Measurements from ENCODE around the gene CD9.

The CD9 gene

GRCh38 chr12:6279631-6280030 is 79.4 kb downstream of the CD9 start:
- Histone ChIP-seq H3K9me3 (ENCODE audit: control insufficient read depth, insufficient read depth, low read length) (no peaks in the 10 kb centered on the region), H3K36me3 (ENCODE audit: control insufficient read depth, insufficient read depth, low read length) (no peaks in the 10 kb centered on the region), H3K9ac (ENCODE audit: low read depth, low read length) (no peak overlapping the region), H3K4me3 (ENCODE audit: low read depth, low read length) (no peak overlapping the region), H3K27me3 (ENCODE audit: control insufficient read depth, insufficient read depth, low read length) (no peaks in the 10 kb centered on the region), H3K27ac (ENCODE audit: low read depth, low read length) (peak overlapping the region; percentile 84), H3K4me1 (ENCODE audit: control insufficient read depth, insufficient read depth, low read length) (peaks cover 25% of the 10 kb centered on the region)

DNA sequence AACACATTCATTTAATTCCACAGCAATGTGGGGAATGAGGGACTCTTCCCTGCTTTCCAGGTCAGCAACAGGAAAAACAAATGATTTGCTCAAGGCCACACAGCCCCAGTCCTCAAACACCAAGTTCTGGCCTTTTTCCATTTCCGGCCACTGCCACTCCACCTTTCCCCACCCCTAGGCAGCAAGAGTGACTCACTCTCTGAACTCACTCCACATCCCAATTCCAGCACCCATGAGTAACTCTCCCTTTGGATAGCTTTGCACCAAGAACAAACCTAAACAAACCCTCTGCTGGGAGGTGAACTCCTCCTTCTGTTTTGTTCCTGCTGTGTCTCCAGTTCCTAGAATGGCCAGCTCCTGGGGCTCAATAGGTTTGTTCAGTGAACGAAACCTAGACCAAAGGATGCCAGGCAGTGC is 79.9 kb downstream of the CD9 start:
- no peaks in the 10 kb centered on the region for H3K36me3 ChIP-seq (ENCODE audit: control insufficient read depth, insufficient read depth, low read length)
- H3K9ac ChIP-seq (ENCODE audit: low read depth, low read length), result no peak overlapping the region
- H3K4me3 ChIP-seq (ENCODE audit: low read depth, low read length), result no peak overlapping the region
- peak overlapping the region; percentile 84 for H3K27ac ChIP-seq (ENCODE audit: low read depth, low read length)
- H3K9me3 ChIP-seq (ENCODE audit: control insufficient read depth, insufficient read depth, low read length), result no peaks in the 10 kb centered on the region
- H3K4me1 ChIP-seq (ENCODE audit: control insufficient read depth, insufficient read depth, low read length), result peaks cover 25% of the 10 kb centered on the region
- H3K27me3 ChIP-seq (ENCODE audit: control insufficient read depth, insufficient read depth, low read length), result no peaks in the 10 kb centered on the region

DNA sequence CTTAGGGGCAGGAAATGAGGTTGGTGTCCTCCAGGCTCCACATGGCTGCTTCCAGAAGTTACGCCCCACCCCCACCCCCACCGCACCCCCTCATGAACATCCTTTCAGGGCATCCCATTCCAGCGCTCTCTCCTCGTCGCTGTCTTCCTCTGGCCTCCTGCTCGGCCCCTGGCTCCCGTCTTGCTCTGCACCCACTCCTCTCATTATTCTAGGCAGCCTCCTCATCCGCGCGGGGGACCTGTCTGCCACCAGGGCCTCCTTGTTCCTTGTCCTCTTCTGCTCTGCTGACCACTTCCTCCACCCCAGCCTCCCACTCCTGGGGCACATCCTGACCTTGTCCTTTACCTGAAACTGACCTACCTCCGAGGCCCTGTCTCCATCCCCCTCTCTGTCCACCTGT is 80.5 kb downstream of the CD9 start:
- Histone ChIP-seq H3K4me3 (ENCODE audit: low read depth, low read length) (no peak overlapping the region), H3K9ac (ENCODE audit: low read depth, low read length) (no peak overlapping the region), H3K27me3 (ENCODE audit: control insufficient read depth, insufficient read depth, low read length) (no peaks in the 10 kb centered on the region), H3K27ac (ENCODE audit: low read depth, low read length) (peak overlapping the region; percentile 84), H3K36me3 (ENCODE audit: control insufficient read depth, insufficient read depth, low read length) (no peaks in the 10 kb centered on the region), H3K4me1 (ENCODE audit: control insufficient read depth, insufficient read depth, low read length) (peaks cover 25% of the 10 kb centered on the region), H3K9me3 (ENCODE audit: control insufficient read depth, insufficient read depth, low read length) (no peaks in the 10 kb centered on the region)

DNA sequence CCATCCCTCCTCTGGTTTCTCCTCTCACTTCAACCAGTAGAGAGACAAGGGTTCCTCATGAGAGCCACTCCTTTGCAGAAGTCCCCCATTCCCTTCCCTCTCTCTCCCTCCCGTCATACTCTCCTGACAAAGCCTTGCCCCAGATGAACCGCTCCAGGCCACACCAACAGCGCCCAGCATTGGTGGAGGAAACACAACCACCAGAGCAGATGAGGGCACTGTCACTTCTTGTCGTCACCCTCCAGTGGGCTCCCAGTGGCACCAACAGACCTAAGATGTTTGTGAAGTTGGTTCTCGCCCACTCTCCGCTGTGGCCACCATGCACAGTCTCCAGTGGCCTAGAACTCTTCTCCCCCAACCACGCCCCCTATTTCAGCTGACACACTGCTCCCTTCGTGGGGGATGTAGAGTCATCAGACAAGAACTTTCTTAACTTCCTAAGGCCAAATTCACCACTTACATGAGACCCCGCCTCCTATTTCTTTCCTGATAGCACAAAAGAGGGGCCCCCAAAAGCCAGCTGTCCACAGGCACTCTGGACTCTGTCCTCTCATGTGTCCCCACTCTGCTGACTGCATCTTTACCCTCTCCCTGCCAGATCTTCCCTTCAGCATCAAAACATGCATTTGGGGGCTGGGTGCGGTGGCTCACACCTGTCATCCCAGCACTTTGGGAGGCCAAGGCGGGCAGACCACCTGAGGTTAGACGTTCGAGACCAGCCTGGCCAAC is 81.0 kb downstream of the CD9 start:
- Histone ChIP-seq H3K9me3 (ENCODE audit: control insufficient read depth, insufficient read depth, low read length) (no peaks in the 10 kb centered on the region), H3K27ac (ENCODE audit: low read depth, low read length) (no peak overlapping the region), H3K4me1 (ENCODE audit: control insufficient read depth, insufficient read depth, low read length) (peaks cover 25% of the 10 kb centered on the region), H3K9ac (ENCODE audit: low read depth, low read length) (no peak overlapping the region), H3K27me3 (ENCODE audit: control insufficient read depth, insufficient read depth, low read length) (no peaks in the 10 kb centered on the region), H3K4me3 (ENCODE audit: low read depth, low read length) (no peak overlapping the region), H3K36me3 (ENCODE audit: control insufficient read depth, insufficient read depth, low read length) (no peaks in the 10 kb centered on the region)

- Histone ChIP-seq H3K36me3 (ENCODE audit: control insufficient read depth, insufficient read depth, low read length) (no peaks in the 10 kb centered on the region), H3K4me3 (ENCODE audit: low read depth, low read length) (no peak overlapping the region), H3K4me1 (ENCODE audit: control insufficient read depth, insufficient read depth, low read length) (peaks cover 22% of the 10 kb centered on the region), H3K9ac (ENCODE audit: low read depth, low read length) (no peak overlapping the region), H3K27ac (ENCODE audit: low read depth, low read length) (no peak overlapping the region), H3K9me3 (ENCODE audit: control insufficient read depth, insufficient read depth, low read length) (no peaks in the 10 kb centered on the region), H3K27me3 (ENCODE audit: control insufficient read depth, insufficient read depth, low read length) (no peaks in the 10 kb centered on the region)
Observed at GRCh38 chr12:6282453-6282840, 82.2 kb downstream of the CD9 start.

GRCh38 chr12:6284273-6284672 is 84.1 kb downstream of the CD9 start:
- H3K27me3 ChIP-seq (ENCODE audit: control insufficient read depth, insufficient read depth, low read length), result no peaks in the 10 kb centered on the region
- H3K4me1 ChIP-seq (ENCODE audit: control insufficient read depth, insufficient read depth, low read length), result peaks cover 14% of the 10 kb centered on the region
- no peak overlapping the region for H3K4me3 ChIP-seq (ENCODE audit: low read depth, low read length)
- H3K9ac ChIP-seq (ENCODE audit: low read depth, low read length), result no peak overlapping the region
- no peak overlapping the region for H3K27ac ChIP-seq (ENCODE audit: low read depth, low read length)
- no peaks in the 10 kb centered on the region for H3K9me3 ChIP-seq (ENCODE audit: control insufficient read depth, insufficient read depth, low read length)
- no peaks in the 10 kb centered on the region for H3K36me3 ChIP-seq (ENCODE audit: control insufficient read depth, insufficient read depth, low read length)

- no peaks in the 10 kb centered on the region for H3K27me3 ChIP-seq (ENCODE audit: control insufficient read depth, insufficient read depth, low read length)
- H3K36me3 ChIP-seq (ENCODE audit: control insufficient read depth, insufficient read depth, low read length), result no peaks in the 10 kb centered on the region
- peaks cover 9% of the 10 kb centered on the region for H3K4me1 ChIP-seq (ENCODE audit: control insufficient read depth, insufficient read depth, low read length)
- H3K9me3 ChIP-seq (ENCODE audit: control insufficient read depth, insufficient read depth, low read length), result no peaks in the 10 kb centered on the region
- H3K9ac ChIP-seq (ENCODE audit: low read depth, low read length), result no peak overlapping the region
- H3K27ac ChIP-seq (ENCODE audit: low read depth, low read length), result no peak overlapping the region
- no peak overlapping the region for H3K4me3 ChIP-seq (ENCODE audit: low read depth, low read length)
Observed at GRCh38 chr12:6285063-6285477, 84.9 kb downstream of the CD9 start.

- Histone ChIP-seq H3K9me3 (ENCODE audit: control insufficient read depth, insufficient read depth, low read length) (no peaks in the 10 kb centered on the region), H3K36me3 (ENCODE audit: control insufficient read depth, insufficient read depth, low read length) (no peaks in the 10 kb centered on the region), H3K9ac (ENCODE audit: low read depth, low read length) (no peak overlapping the region), H3K27ac (ENCODE audit: low read depth, low read length) (no peak overlapping the region), H3K4me3 (ENCODE audit: low read depth, low read length) (no peak overlapping the region), H3K27me3 (ENCODE audit: control insufficient read depth, insufficient read depth, low read length) (no peaks in the 10 kb centered on the region), H3K4me1 (ENCODE audit: control insufficient read depth, insufficient read depth, low read length) (peaks cover 5% of the 10 kb centered on the region; the same call in 1 of the 2 replicates)
Observed at GRCh38 chr12:6285532-6286306, 85.5 kb downstream of the CD9 start.
